Measurements from ENCODE around the gene SEMA3E.

SEMA3E gene

DNA sequence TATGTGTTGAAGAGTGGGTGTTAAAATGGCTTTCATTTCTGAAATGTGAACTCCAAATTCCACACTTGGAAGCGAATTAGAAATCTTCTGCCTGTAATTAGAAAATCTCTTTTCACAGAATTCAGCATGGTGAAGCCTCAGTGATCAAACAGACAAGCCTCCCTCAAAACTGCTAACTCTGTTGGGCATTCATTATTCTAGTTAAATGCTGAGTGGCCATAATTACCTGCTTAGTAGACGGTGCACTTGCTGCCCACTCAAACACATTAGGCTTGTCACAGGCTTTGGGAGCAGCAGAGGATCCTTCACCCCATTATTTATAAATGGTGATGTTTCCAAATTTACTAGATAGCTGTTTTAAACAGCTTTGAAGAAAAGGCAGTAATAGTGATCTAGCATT, 309.0 kb downstream of the SEMA3E start:
- no peak for DNase-seq (ENCODE audit: low read depth)

DNA sequence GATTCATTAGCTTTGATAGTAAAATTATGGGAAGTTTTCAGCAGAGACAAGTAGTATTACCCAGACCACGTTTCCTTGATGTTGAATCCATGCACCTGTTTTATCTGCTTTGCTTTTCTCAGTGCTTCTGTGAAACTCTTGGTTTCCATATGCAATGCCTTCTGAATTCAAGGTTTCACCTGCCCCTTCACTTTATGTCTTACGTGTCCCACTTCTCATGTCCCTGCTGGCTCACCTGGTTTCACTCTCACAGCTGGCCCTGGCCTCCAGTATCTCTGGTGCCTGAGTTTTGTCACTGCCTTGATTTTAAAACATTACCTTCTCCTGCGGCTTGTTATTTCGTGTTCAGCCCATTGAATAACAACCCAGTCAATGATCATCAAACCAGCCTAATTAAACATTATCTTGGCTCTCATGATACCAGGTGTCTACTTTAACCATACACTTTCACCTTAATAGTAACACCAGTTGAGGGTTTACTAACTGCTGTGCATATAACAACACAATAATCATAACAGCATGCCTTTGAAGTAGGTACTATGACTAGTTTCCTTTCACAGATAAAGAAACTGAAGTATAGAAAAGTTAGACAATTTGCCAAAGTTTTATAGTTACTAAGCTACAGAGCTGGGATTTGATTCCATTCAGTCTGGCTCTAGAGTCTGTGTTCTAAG, 310.5 kb downstream of the SEMA3E start:
- DNase-seq (ENCODE audit: low read depth): no peak

DNA sequence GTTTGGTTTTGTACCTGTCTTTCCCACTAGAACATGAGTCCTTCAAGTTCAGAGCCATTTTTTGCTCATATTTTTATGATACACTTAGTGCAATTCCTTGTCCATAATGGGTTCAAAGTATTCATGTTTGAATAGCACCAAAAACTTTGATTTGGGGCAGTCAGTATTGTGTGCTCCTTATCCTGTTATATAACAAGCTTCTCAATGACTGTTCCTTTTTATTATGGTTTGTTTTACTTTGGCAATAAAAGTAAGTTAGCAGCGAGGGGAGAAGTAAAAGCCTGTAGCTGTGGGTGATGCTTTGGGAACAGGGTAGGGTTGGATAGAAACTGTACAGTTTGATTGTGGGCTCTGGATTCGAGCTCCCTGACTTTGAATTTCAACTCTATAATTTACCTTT, 311.9 kb downstream of the SEMA3E start:
- no peak for DNase-seq (ENCODE audit: low read depth)

DNA sequence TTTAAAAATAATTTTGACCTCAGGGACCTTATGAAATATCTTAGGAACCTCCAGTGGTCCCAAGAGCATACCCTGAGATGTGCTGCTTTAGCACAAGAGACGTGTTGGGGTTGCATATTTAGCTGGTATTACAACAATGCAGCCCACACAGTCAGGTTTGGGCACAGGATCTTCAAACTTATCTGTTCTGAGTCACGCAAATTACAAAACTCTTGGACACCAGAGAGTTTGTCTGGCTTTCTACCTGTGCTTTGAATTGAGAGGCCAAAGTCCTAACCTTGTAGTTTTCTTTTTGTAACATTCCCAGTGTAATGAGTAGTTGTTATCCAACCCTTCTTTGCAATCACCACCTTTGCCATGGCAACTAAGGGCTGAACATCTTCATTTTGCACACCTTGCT, 322.7 kb downstream of the SEMA3E start:
- no peak for DNase-seq (ENCODE audit: low read depth)

DNA sequence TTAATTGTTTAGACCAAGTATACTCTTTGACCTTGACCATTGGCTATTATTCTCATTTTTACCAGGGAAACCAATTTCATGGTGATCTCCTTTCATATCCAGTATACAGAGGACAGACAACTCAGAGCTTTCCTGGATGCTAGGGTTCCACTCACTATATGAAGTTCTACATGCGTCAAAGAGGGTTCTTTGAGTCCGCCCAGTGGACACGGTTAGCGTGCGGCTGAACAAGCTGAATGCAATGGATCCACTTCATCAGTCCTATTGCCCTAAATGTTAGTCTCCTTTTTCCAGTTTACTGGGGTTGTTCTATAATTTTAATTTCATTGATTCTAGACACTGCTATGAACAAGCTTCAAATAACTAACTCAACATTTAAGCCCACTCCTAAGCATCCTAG, 323.9 kb downstream of the SEMA3E start:
- no peak for DNase-seq (ENCODE audit: low read depth)

DNA sequence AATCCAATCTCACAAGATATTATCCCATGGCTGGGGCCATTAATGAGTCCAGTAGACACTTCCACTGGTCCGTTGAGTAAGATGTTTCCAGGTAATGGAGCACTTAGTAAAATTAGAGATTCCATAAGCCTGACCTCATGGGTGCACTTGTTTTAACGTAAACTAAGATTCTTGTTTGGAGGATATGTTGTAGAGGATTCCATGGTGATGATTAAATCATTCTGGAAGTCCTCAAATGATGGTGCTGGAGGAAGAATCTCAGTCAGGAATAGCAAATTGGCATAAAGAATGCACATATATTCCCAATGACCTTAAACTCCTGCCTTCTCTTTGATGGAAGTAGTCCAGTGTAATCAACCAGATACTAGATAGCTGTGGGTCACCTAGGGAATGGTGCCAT, 324.3 kb downstream of the SEMA3E start:
- DNase-seq (ENCODE audit: low read depth): no peak

DNA sequence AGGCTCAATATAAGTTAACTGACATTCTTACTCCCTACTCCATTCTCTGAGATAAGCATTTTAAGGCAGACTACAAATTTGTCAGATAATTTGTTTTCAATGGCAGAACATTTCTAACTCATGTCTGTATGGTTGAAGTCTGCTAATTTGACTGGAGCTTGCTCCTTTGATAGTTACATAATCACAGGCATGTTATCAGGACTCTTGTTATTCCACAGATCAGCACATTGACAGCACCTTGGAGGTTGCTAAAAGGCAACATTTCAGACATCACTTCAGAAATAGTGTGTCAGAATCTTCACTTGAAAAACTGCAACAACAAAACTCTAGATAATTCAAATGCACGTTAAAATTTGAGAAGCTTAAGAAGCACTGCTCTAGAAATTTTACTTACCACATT, 327.9 kb downstream of the SEMA3E start:
- no peak for DNase-seq (ENCODE audit: low read depth)

DNA sequence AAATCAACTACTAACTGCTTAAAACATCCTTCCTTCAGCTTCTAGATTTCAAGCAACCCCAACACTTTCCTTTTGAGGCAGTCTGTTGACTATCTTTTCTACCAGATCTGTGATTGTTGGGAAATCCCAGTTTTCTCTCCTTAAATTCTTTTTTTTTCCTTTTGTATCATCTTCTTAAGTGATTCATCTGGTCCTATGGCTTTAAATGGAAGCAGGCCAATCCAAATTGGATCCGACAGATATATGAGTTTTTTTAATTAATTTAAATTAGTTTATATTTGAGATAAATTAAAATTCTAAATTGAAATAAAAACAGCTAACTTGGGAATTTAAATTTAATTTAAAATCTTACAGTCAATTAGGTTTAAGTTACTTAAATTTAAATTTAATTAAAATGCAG, 335.0 kb downstream of the SEMA3E start:
- DNase-seq (ENCODE audit: low read depth): no peak
